Activated CD8-positive, alpha-beta T cell treated with anti-CD3 and anti-CD28 coated beads for 36 hours (primary cell): ENCODE data around the gene SLC22A4. TPM values are rescaled to one million over a fixed set of nuclear protein-coding genes. Genes with fewer than 3 reads are reported as not detected.

Source experiments
- ATAC-seq: fragments of 200-7000 bp; cut with Tn5 transposase; one replicate; pipeline ENCODE4 v1.10.0; 2021; ENCODE audit warnings: mild to moderate bottlenecking, moderate library complexity
- CTCF ChIA-PET: fragments of 350-600 bp; sonication (Branson Sonifier 250); formaldehyde crosslinking; loops from one replicate; lab custom pipeline; 2021; ENCODE audit warnings: antibody characterized with exemption; lab: Charles Lee
- POLR2A ChIA-PET: fragments of 350-600 bp; sonication (Branson Sonifier 250); formaldehyde crosslinking; loops from one replicate; lab custom pipeline; 2021; ENCODE audit warnings: antibody characterized with exemption; lab: Charles Lee
- DNase-seq: peaks from one replicate; pipeline ENCODE4 v3.0.0-alpha.2; 2020
- H3K27ac Mint-ChIP-seq: one replicate; pipeline ENCODE4 v1.8.0; 2021; ENCODE audit warnings: mild to moderate bottlenecking, mixed read lengths
- H3K27me3 Mint-ChIP-seq: one replicate; pipeline ENCODE4 v1.8.0; 2021; ENCODE audit warnings: mixed read lengths
- H3K36me3 Mint-ChIP-seq: one replicate; pipeline ENCODE4 v1.8.0; 2021; ENCODE audit warnings: low read depth, mixed read lengths
- H3K4me1 Mint-ChIP-seq: one replicate; pipeline ENCODE4 v1.8.0; 2021; ENCODE audit warnings: low read depth, mixed read lengths
- H3K4me3 Mint-ChIP-seq: one replicate; pipeline ENCODE4 v1.8.0; 2021; ENCODE audit warnings: mild to moderate bottlenecking, moderate library complexity, mixed read lengths
- H3K9me3 Mint-ChIP-seq: one replicate; pipeline ENCODE4 v1.8.0; 2021; ENCODE audit warnings: mixed read lengths
- CTCF ChIP-seq: fragments of 200-600 bp; IDR thresholded peaks from one replicate; pipeline ENCODE4 v1.8.0; 2022; ENCODE audit warnings: antibody characterized with exemption, mild to moderate bottlenecking
- intact Hi-C: fragments of 100-400 bp; cut with micrococcal nuclease; formaldehyde crosslinking; loops from one replicate; pipeline ENCODE4 v1.10.0; 2022
- total RNA-seq, 2 experiments: library from RNA; stranded (reverse); gene quantifications; one replicate each; pipeline ENCODE4 v1.2.3, GENCODE V29; 2021

Gene SLC22A4
- total RNA-seq, 2 experiments from 2014 or later = 0.74 to 0.88 TPM

GRCh38 chr5:132299917-132300316 is 5.7 kb downstream of the SLC22A4 start:
- H3K4me1 Mint-ChIP-seq = peaks cover 13% of the 10 kb centered on the region
- ATAC-seq (no peak), DNase-seq (no peak)
- no peak overlapping the region for H3K27ac Mint-ChIP-seq
- POLR2A ChIA-PET = no interaction called here
- H3K27me3 Mint-ChIP-seq = no peaks in the 10 kb centered on the region
- H3K4me3 Mint-ChIP-seq = no peak overlapping the region
- CTCF ChIA-PET = no interaction called here
- peaks cover 11% of the 10 kb centered on the region for H3K36me3 Mint-ChIP-seq
- H3K9me3 Mint-ChIP-seq = peaks cover 2% of the 10 kb centered on the region
- intact Hi-C loops = no loop called here
- no peak for TF ChIP-seq CTCF

- Mint-ChIP-seq H3K27me3 (no peaks in the 10 kb centered on the region), H3K36me3 (peaks cover 16% of the 10 kb centered on the region), H3K4me1 (peaks cover 7% of the 10 kb centered on the region), H3K27ac (no peak overlapping the region), H3K4me3 (no peak overlapping the region), H3K9me3 (peaks cover 6% of the 10 kb centered on the region)
- DNase-seq (no peak), ATAC-seq (no peak)
- ChIA-PET POLR2A (no interaction called here), CTCF (no interaction called here)
- TF ChIP-seq CTCF = no peak
- intact Hi-C loops = no loop called here
These were observed 6.6 kb downstream of the SLC22A4 start for GRCh38 chr5:132300577-132301343.

- ATAC-seq (no peak), DNase-seq (no peak)
- no peak overlapping the region for H3K27ac Mint-ChIP-seq
- POLR2A ChIA-PET = interaction anchor here (2.3 kb wide), 1 partner anchor 8 kb away, joined by 8 read pairs; the partner anchor contains the start of gene SLC22A4
- intact Hi-C loops = no loop called here
- H3K4me3 Mint-ChIP-seq = no peak overlapping the region
- CTCF ChIA-PET = no interaction called here
- H3K27me3 Mint-ChIP-seq = no peaks in the 10 kb centered on the region
- H3K9me3 Mint-ChIP-seq = peaks cover 6% of the 10 kb centered on the region
- H3K36me3 Mint-ChIP-seq = peaks cover 16% of the 10 kb centered on the region
- TF ChIP-seq CTCF = no peak
- peaks cover 3% of the 10 kb centered on the region for H3K4me1 Mint-ChIP-seq
These were observed 7.4 kb downstream of the SLC22A4 start for GRCh38 chr5:132301344-132302271.

GRCh38 chr5:132302413-132302812 is 8.2 kb downstream of the SLC22A4 start:
- intact Hi-C loops = no loop called here
- CTCF ChIA-PET = no interaction called here
- POLR2A ChIA-PET = interaction anchor here (2.3 kb wide), 1 partner anchor 8 kb away, joined by 8 read pairs; the partner anchor contains the start of gene SLC22A4

More at GRCh38 chr5:132302413-132302812, 8.2 kb downstream of the SLC22A4 start:
- H3K36me3 Mint-ChIP-seq = peaks cover 16% of the 10 kb centered on the region
- no peak overlapping the region for H3K4me3 Mint-ChIP-seq
- no peak for DNase-seq
- no peak overlapping the region for H3K27ac Mint-ChIP-seq
- ATAC-seq = no peak
- TF ChIP-seq CTCF = no peak
- H3K9me3 Mint-ChIP-seq = peaks cover 6% of the 10 kb centered on the region
- H3K27me3 Mint-ChIP-seq = no peaks in the 10 kb centered on the region
- peaks cover 3% of the 10 kb centered on the region for H3K4me1 Mint-ChIP-seq
